SK-N-SH treated with all-trans-retinoic acid at 6 μM for 48 hours (cell line): ENCODE data around the gene MACROD1.

Experiments
- ATAC-seq: fragments of 200-7000 bp; cut with Tn5 transposase; 3 replicates; pipeline ENCODE4 v1.9.1; 2020; ENCODE audit warnings: mild to moderate bottlenecking, moderate library complexity
- ARNTL ChIP-seq: fragments of 450-650 bp; formaldehyde crosslinking; IDR thresholded peaks from 2 replicates; pipeline ENCODE4 v1.5.0; 2020; ENCODE audit warnings: low read depth, mild to moderate bottlenecking, moderate library complexity, borderline replicate concordance
- BACH2 ChIP-seq: fragments of 250-450 bp; sonication (Bioruptor Pico); IDR thresholded peaks from 2 replicates; pipeline ENCODE4 v1.9.0; 2021; ENCODE audit warnings: mild to moderate bottlenecking, borderline replicate concordance
- CSDC2 ChIP-seq: fragments of 250-450 bp; sonication (Bioruptor Pico); IDR thresholded peaks from 2 replicates; pipeline ENCODE4 v1.5.0; 2020; ENCODE audit warnings: mild to moderate bottlenecking, moderate library complexity
- GLIS3 ChIP-seq: fragments of 250-450 bp; sonication (Bioruptor Pico); IDR thresholded peaks from 2 replicates; pipeline ENCODE4 v1.5.0; 2020; ENCODE audit warnings: mild to moderate bottlenecking, moderate library complexity
- ISL1 ChIP-seq: fragments of 250-450 bp; sonication (Bioruptor Pico); IDR thresholded peaks from 2 replicates; pipeline ENCODE4 v2.1.2; 2022; ENCODE audit warnings: mild to moderate bottlenecking, moderate library complexity
- OSR1 ChIP-seq: fragments of 250-450 bp; sonication (Bioruptor Pico); IDR thresholded peaks from 2 replicates; pipeline ENCODE4 v1.8.0; 2022; ENCODE audit warnings: moderate library complexity, mild to moderate bottlenecking, inconsistent platforms
- PPARA ChIP-seq: fragments of 250-450 bp; sonication (Bioruptor Pico); IDR thresholded peaks from 2 replicates; pipeline ENCODE4 v1.5.0; 2020; ENCODE audit warnings: mild to moderate bottlenecking, borderline replicate concordance
- RARB ChIP-seq: fragments of 250-450 bp; sonication (Bioruptor Pico); IDR thresholded peaks from 2 replicates; pipeline ENCODE4 v1.8.0; 2021; ENCODE audit warnings: mild to moderate bottlenecking, moderate library complexity
- SNAI2 ChIP-seq: fragments of 250-450 bp; sonication (Bioruptor Pico); IDR thresholded peaks from 2 replicates; pipeline ENCODE4 v1.5.0; 2020; ENCODE audit warnings: mild to moderate bottlenecking, moderate library complexity
- TCF4 ChIP-seq: fragments of 250-450 bp; sonication (Bioruptor Pico); IDR thresholded peaks from 2 replicates; pipeline ENCODE4 v1.8.0; 2021; ENCODE audit warnings: mild to moderate bottlenecking, moderate library complexity, borderline replicate concordance
- TOX ChIP-seq: fragments of 250-450 bp; sonication (Bioruptor Pico); IDR thresholded peaks from 2 replicates; pipeline ENCODE4 v1.8.0; 2021; ENCODE audit warnings: mild to moderate bottlenecking, moderate library complexity, borderline replicate concordance
- TSHZ2 ChIP-seq: fragments of 250-450 bp; sonication (Bioruptor Pico); IDR thresholded peaks from 2 replicates; pipeline ENCODE4 v1.5.0; 2020; ENCODE audit warnings: mild to moderate bottlenecking, moderate library complexity
- ZC3H10 ChIP-seq: fragments of 250-450 bp; sonication (Bioruptor Pico); IDR thresholded peaks from 2 replicates; pipeline ENCODE4 v1.5.1; 2021; ENCODE audit warnings: mild to moderate bottlenecking, moderate library complexity
- ZFP3 ChIP-seq: fragments of 250-450 bp; sonication (Bioruptor Pico); IDR thresholded peaks from 2 replicates; pipeline ENCODE4 v1.5.0; 2020; ENCODE audit warnings: mild to moderate bottlenecking, moderate library complexity
- ZFP30 ChIP-seq: fragments of 450-650 bp; formaldehyde crosslinking; IDR thresholded peaks from 2 replicates; pipeline ENCODE4 v1.5.0; 2022; ENCODE audit warnings: mild to moderate bottlenecking, moderate library complexity
- ZNF70 ChIP-seq: fragments of 450-650 bp; formaldehyde crosslinking; IDR thresholded peaks from 2 replicates; pipeline ENCODE4 v1.5.0; 2020; ENCODE audit warnings: mild to moderate bottlenecking, moderate library complexity
- ZNF8 ChIP-seq: fragments of 450-650 bp; formaldehyde crosslinking; IDR thresholded peaks from 2 replicates; pipeline ENCODE4 v1.5.0; 2020; ENCODE audit warnings: mild to moderate bottlenecking, moderate library complexity
- TF ChIP-seq, protein P1 (sequence below): fragments of 250-450 bp; sonication (Bioruptor Pico); IDR thresholded peaks from 2 replicates; pipeline ENCODE4 v1.8.0; 2021; ENCODE audit warnings: low read depth, mild to moderate bottlenecking, moderate library complexity, borderline replicate concordance
- TF ChIP-seq, protein P2 (sequence below): fragments of 250-450 bp; sonication (Bioruptor Pico); IDR thresholded peaks from 2 replicates; pipeline ENCODE4 v1.5.1; 2021; ENCODE audit warnings: mild to moderate bottlenecking, moderate library complexity
- TF ChIP-seq, protein P3 (sequence below): fragments of 250-450 bp; sonication (Bioruptor Pico); IDR thresholded peaks from 2 replicates; pipeline ENCODE4 v1.5.1; 2020; ENCODE audit warnings: low read depth, mild to moderate bottlenecking, moderate library complexity
- TF ChIP-seq, protein P4 (sequence below): fragments of 250-450 bp; sonication (Bioruptor Pico); IDR thresholded peaks from 2 replicates; pipeline ENCODE4 v1.8.0; 2020; ENCODE audit warnings: mild to moderate bottlenecking, moderate library complexity, borderline replicate concordance

MACROD1 gene

DNA sequence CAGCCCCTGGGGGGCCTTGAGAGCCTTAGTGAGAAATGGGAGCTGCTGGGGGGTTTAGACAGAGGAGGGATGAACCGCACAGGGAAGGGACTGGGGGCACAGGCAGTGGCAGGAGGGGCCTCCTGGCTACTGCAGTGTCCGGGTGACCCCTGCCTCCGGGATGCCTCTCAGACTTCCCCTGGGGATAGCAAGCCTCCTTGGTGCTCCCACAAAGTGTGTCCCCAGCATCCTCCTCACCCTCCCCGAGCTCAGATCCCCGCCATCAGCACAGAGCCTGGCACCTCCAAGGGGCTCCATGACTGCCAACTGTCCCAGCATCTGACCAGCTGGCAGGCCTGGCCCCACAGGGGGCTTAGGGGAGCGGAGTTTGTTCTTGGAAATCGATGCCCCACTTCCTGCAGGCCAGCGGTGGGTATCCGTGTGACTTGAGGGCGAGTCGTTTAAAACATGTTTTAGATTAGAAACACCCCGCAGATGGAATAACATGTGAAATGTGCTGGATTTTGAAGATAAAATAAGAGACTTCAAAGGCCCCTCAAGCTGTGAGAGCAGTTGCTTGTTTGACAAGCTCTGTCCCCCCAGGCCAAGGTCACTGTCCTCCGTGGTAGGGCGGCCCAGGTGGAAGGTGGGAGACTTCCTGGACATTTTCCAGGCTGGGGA lies 143.7 kb downstream of the MACROD1 start (continued):
- TF ChIP-seq ZFP3: no peak
- TF ChIP-seq CSDC2: no peak
- TF ChIP-seq SNAI2 (CRISPR knock-in tag): no peak
- no peak for TF ChIP-seq PPARA (CRISPR knock-in tag)

GRCh38 chr11:64021757-64022093 lies 144.2 kb downstream of the MACROD1 start:
- no peak for TF ChIP-seq RARB (CRISPR knock-in tag)
- no peak for TF ChIP-seq PPARA (CRISPR knock-in tag)
- TF ChIP-seq OSR1 (CRISPR knock-in tag): no peak
- TF ChIP-seq ZC3H10 (CRISPR knock-in tag): no peak
- ATAC-seq: no peak

DNA sequence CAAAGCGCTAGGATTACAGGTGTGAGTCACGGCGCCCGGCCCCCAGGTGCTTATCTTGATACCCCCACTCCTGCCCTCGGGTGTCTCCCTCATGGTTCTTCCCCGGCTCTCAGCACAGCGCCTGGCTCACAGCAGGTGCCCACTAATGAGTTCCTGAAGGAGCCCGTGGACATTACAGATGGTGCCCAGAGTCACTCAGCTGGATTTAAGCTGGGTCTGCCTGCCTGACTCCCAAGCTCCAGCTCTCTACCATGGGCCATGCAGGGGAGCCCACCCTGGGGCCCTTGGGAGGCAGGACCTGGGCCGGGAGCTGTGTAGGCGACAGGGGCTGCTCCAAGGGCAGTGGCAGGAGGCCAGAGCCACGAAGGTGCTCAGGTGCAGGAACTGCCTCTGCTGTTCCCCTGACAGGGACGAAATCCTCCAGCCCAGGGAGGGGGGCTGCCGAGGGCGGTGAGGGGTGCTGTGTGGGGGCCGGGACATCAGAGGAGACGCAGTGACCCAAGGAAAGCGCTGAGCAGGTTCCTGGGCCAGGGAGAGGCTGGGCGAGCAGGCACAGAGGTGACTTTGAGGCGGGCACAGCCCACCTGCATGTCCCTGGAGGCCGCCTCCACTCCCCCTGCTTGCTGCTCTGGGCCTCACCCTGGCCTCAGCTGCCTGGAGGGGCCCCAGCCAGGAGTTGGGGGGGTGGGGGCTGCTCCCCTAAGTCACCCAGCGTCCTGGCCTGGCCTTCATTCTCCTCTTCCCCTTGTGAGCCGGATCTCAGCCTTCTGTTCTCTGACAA lies 144.7 kb downstream of the MACROD1 start:
- TF ChIP-seq, protein P1, sequence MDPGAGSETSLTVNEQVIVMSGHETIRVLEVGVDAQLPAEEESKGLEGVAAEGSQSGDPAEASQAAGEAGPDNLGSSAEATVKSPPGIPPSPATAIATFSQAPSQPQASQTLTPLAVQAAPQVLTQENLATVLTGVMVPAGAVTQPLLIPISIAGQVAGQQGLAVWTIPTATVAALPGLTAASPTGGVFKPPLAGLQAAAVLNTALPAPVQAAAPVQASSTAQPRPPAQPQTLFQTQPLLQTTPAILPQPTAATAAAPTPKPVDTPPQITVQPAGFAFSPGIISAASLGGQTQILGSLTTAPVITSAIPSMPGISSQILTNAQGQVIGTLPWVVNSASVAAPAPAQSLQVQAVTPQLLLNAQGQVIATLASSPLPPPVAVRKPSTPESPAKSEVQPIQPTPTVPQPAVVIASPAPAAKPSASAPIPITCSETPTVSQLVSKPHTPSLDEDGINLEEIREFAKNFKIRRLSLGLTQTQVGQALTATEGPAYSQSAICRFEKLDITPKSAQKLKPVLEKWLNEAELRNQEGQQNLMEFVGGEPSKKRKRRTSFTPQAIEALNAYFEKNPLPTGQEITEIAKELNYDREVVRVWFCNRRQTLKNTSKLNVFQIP (CRISPR knock-in tag): no peak
- TF ChIP-seq ISL1 (CRISPR knock-in tag) (no peak), CSDC2 (no peak), TCF4 (no peak), BACH2 (CRISPR knock-in tag) (no peak), ZFP3 (no peak), TOX (CRISPR knock-in tag) (no peak), ZC3H10 (CRISPR knock-in tag) (no peak), ZNF8 (CRISPR knock-in tag) (no peak), ZFP30 (CRISPR knock-in tag) (no peak), SNAI2 (CRISPR knock-in tag) (no peak)
- TF ChIP-seq, protein P2, sequence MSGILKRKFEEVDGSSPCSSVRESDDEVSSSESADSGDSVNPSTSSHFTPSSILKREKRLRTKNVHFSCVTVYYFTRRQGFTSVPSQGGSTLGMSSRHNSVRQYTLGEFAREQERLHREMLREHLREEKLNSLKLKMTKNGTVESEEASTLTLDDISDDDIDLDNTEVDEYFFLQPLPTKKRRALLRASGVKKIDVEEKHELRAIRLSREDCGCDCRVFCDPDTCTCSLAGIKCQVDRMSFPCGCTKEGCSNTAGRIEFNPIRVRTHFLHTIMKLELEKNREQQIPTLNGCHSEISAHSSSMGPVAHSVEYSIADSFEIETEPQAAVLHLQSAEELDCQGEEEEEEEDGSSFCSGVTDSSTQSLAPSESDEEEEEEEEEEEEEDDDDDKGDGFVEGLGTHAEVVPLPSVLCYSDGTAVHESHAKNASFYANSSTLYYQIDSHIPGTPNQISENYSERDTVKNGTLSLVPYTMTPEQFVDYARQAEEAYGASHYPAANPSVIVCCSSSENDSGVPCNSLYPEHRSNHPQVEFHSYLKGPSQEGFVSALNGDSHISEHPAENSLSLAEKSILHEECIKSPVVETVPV: no peak
- TF ChIP-seq, protein P3, sequence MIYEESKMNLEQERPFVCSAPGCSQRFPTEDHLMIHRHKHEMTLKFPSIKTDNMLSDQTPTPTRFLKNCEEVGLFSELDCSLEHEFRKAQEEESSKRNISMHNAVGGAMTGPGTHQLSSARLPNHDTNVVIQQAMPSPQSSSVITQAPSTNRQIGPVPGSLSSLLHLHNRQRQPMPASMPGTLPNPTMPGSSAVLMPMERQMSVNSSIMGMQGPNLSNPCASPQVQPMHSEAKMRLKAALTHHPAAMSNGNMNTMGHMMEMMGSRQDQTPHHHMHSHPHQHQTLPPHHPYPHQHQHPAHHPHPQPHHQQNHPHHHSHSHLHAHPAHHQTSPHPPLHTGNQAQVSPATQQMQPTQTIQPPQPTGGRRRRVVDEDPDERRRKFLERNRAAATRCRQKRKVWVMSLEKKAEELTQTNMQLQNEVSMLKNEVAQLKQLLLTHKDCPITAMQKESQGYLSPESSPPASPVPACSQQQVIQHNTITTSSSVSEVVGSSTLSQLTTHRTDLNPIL (CRISPR knock-in tag): no peak
- ATAC-seq: no peak

- TF ChIP-seq RARB (CRISPR knock-in tag) (no peak), TOX (CRISPR knock-in tag) (no peak), SNAI2 (CRISPR knock-in tag) (no peak), OSR1 (CRISPR knock-in tag) (no peak), CSDC2 (no peak), GLIS3 (no peak), ZC3H10 (CRISPR knock-in tag) (no peak), ZFP30 (CRISPR knock-in tag) (no peak), ZFP3 (no peak), ZNF70 (no peak), ISL1 (CRISPR knock-in tag) (no peak), TSHZ2 (CRISPR knock-in tag) (no peak), ZNF8 (CRISPR knock-in tag) (no peak), ARNTL (CRISPR knock-in tag) (no peak), BACH2 (CRISPR knock-in tag) (no peak)
- TF ChIP-seq, protein P2: no peak
- TF ChIP-seq, protein P4, sequence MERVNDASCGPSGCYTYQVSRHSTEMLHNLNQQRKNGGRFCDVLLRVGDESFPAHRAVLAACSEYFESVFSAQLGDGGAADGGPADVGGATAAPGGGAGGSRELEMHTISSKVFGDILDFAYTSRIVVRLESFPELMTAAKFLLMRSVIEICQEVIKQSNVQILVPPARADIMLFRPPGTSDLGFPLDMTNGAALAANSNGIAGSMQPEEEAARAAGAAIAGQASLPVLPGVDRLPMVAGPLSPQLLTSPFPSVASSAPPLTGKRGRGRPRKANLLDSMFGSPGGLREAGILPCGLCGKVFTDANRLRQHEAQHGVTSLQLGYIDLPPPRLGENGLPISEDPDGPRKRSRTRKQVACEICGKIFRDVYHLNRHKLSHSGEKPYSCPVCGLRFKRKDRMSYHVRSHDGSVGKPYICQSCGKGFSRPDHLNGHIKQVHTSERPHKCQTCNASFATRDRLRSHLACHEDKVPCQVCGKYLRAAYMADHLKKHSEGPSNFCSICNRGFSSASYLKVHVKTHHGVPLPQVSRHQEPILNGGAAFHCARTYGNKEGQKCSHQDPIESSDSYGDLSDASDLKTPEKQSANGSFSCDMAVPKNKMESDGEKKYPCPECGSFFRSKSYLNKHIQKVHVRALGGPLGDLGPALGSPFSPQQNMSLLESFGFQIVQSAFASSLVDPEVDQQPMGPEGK (CRISPR knock-in tag): no peak
- no peak for ATAC-seq
Observed at GRCh38 chr11:64019106-64020037, 146.5 kb downstream of the MACROD1 start.
